Ishikawa (cell line): ENCODE measurements around the gene C6orf132.

Experiments
- CEBPB ChIP-seq: IDR thresholded peaks from 2 replicates; pipeline ENCODE4 v1.6.1; 2012
- EGR1 ChIP-seq: IDR thresholded peaks from 2 replicates; pipeline ENCODE4 v1.6.1; 2012
- EP300 ChIP-seq: IDR thresholded peaks from 2 replicates; pipeline ENCODE4 v1.6.1; 2012; ENCODE audit warnings: borderline replicate concordance
- RAD21 ChIP-seq: IDR thresholded peaks from 2 replicates; pipeline ENCODE4 v1.6.1; 2012; ENCODE audit warnings: low read depth
- TEAD4 ChIP-seq: IDR thresholded peaks from 2 replicates; pipeline ENCODE4 v1.6.1; 2012
- YY1 ChIP-seq: IDR thresholded peaks from 2 replicates; pipeline ENCODE4 v1.6.1; 2012; ENCODE audit warnings: low read depth
- TF ChIP-seq, protein P1 (sequence below): IDR thresholded peaks from 2 replicates; pipeline ENCODE4 v1.6.1; 2012
- TF ChIP-seq, protein P2 (sequence below): IDR thresholded peaks from 2 replicates; pipeline ENCODE4 v1.6.1; 2012; ENCODE audit warnings: low read depth, mild to moderate bottlenecking

DNA sequence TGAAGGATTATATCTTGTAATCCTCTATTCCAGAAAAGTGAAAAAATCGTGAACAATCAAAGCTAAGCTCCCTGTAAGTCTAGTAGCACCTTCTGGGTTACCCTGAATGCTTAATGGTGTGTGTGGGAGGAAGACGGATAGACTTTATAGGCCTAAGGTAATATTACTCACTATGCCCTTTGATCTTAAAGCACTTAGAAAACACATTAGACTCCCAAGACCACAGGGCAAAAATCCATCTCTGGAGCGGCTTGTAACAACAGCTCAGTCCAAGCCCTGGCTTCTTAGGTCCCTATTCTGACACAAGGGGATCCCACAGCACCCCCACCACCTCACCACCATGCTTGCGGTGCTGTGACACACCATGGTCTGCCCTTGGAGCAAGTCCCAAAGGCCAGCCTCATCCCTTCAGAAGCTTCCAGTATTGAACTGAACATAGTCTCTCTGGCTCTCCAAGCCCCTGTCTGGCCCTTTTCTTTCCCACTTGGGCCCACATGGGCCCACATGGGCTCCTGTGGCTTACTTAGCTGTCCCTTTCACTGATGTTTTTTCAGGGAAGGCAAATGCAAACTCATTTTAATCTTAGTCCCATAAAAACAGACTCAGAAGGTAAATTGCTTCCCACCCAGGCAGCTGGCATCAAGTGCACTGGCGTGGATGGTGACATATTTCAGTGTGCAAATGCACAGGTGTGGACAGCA lies 28.3 kb downstream of the C6orf132 start:
- TF ChIP-seq YY1 (no peak), EGR1 (no peak), EP300 (no peak), TEAD4 (no peak), RAD21 (no peak), CEBPB (no peak)
- TF ChIP-seq, protein P1, sequence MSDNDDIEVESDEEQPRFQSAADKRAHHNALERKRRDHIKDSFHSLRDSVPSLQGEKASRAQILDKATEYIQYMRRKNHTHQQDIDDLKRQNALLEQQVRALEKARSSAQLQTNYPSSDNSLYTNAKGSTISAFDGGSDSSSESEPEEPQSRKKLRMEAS: no peak
- TF ChIP-seq, protein P2, sequence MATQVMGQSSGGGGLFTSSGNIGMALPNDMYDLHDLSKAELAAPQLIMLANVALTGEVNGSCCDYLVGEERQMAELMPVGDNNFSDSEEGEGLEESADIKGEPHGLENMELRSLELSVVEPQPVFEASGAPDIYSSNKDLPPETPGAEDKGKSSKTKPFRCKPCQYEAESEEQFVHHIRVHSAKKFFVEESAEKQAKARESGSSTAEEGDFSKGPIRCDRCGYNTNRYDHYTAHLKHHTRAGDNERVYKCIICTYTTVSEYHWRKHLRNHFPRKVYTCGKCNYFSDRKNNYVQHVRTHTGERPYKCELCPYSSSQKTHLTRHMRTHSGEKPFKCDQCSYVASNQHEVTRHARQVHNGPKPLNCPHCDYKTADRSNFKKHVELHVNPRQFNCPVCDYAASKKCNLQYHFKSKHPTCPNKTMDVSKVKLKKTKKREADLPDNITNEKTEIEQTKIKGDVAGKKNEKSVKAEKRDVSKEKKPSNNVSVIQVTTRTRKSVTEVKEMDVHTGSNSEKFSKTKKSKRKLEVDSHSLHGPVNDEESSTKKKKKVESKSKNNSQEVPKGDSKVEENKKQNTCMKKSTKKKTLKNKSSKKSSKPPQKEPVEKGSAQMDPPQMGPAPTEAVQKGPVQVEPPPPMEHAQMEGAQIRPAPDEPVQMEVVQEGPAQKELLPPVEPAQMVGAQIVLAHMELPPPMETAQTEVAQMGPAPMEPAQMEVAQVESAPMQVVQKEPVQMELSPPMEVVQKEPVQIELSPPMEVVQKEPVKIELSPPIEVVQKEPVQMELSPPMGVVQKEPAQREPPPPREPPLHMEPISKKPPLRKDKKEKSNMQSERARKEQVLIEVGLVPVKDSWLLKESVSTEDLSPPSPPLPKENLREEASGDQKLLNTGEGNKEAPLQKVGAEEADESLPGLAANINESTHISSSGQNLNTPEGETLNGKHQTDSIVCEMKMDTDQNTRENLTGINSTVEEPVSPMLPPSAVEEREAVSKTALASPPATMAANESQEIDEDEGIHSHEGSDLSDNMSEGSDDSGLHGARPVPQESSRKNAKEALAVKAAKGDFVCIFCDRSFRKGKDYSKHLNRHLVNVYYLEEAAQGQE: no peak
